GM12872 (cell line): ENCODE data around the gene CYP11A1.

Experiments
- CTCF ChIP-seq: IDR thresholded peaks from 3 replicates; pipeline ENCODE4 v1.5.1; 2011; ENCODE audit warnings: low read depth, mild to moderate bottlenecking, low read length, moderate library complexity; ENCODE audit not compliant: insufficient read depth

Gene CYP11A1

GRCh38 chr15:74322558-74323180, 44.8 kb downstream of the CYP11A1 start:
- peak; percentile 96 for TF ChIP-seq CTCF

GRCh38 chr15:74320352-74321247, 46.8 kb downstream of the CYP11A1 start:
- peak; percentile 75 for TF ChIP-seq CTCF

- no peak for TF ChIP-seq CTCF
These were observed 47.7 kb downstream of the CYP11A1 start for GRCh38 chr15:74319596-74320351.

- TF ChIP-seq CTCF: no peak
These were observed 48.3 kb downstream of the CYP11A1 start for GRCh38 chr15:74319138-74319460.

- TF ChIP-seq CTCF: no peak
These were observed 48.9 kb downstream of the CYP11A1 start for GRCh38 chr15:74318376-74319137.

GRCh38 chr15:74317820-74318375, 49.5 kb downstream of the CYP11A1 start:
- no peak for TF ChIP-seq CTCF

- TF ChIP-seq CTCF: no peak
These were observed 51.3 kb downstream of the CYP11A1 start for GRCh38 chr15:74316141-74316540.
